HEK293T (cell line): ENCODE measurements around the gene PRG3.

ENCODE experiments used
- ELF4 ChIP-seq: fragments of 450-650 bp; IDR thresholded peaks from 2 replicates; pipeline ENCODE4 v1.6.1; 2017; ENCODE audit warnings: antibody characterized with exemption
- FOXK2 ChIP-seq: fragments of 450-650 bp; IDR thresholded peaks from 2 replicates; pipeline ENCODE4 v1.6.1; 2016; ENCODE audit warnings: mild to moderate bottlenecking
- FOXM1 ChIP-seq: fragments of 450-650 bp; IDR thresholded peaks from 2 replicates; pipeline ENCODE4 v1.6.1; 2017; ENCODE audit warnings: mild to moderate bottlenecking, borderline replicate concordance
- SP1 ChIP-seq: fragments of 450-650 bp; IDR thresholded peaks from 2 replicates; pipeline ENCODE4 v1.6.1; 2017
- TARDBP ChIP-seq: fragments of 450-650 bp; IDR thresholded peaks from 2 replicates; pipeline ENCODE4 v1.6.1; 2016

- TF ChIP-seq SP1 (no peak), FOXM1 (no peak), FOXK2 (no peak), TARDBP (no peak), ELF4 (no peak)
Observed at GRCh38 chr11:57353036-57353435, 27.9 kb downstream of the PRG3 start.
